ENCODE results near the gene PLA2R1.

Gene PLA2R1

GRCh38 chr2:159922563-159922962 lies 139.9 kb downstream of the PLA2R1 start:
- DNase-seq = no peak

GRCh38 chr2:159921752-159922404 lies 140.5 kb downstream of the PLA2R1 start:
- peak; percentile 38 for DNase-seq

GRCh38 chr2:159916511-159916910 lies 145.9 kb downstream of the PLA2R1 start:
- no peak for DNase-seq

- DNase-seq = no peak
Observed at GRCh38 chr2:159913900-159914299, 148.5 kb downstream of the PLA2R1 start.

GRCh38 chr2:159912580-159912979 lies 149.8 kb downstream of the PLA2R1 start:
- DNase-seq = no peak

- DNase-seq = no peak
Observed at GRCh38 chr2:159910951-159911350, 151.5 kb downstream of the PLA2R1 start.

- no peak for DNase-seq
Observed at GRCh38 chr2:159908623-159909022, 153.8 kb downstream of the PLA2R1 start.

- no peak for DNase-seq
Observed at GRCh38 chr2:159907909-159908308, 154.5 kb downstream of the PLA2R1 start.

GRCh38 chr2:159905926-159906714 lies 156.3 kb downstream of the PLA2R1 start:
- DNase-seq = no peak

GRCh38 chr2:159904959-159905305 lies 157.5 kb downstream of the PLA2R1 start:
- DNase-seq = no peak

- DNase-seq = no peak
Observed at GRCh38 chr2:159904127-159904958, 158.1 kb downstream of the PLA2R1 start, which contains the start of gene LY75. Gene LY75 (minus strand): TSS chr2:159904756.

GRCh38 chr2:159903443-159904126 lies 158.8 kb downstream of the PLA2R1 start:
- no peak for DNase-seq

GRCh38 chr2:159902722-159903121 lies 159.7 kb downstream of the PLA2R1 start:
- DNase-seq = no peak

- DNase-seq = no peak
Observed at GRCh38 chr2:159900343-159900742, 162.1 kb downstream of the PLA2R1 start.

GRCh38 chr2:159898441-159898840 lies 164.0 kb downstream of the PLA2R1 start:
- DNase-seq = no peak

- no peak for DNase-seq
Observed at GRCh38 chr2:159897720-159898119, 164.7 kb downstream of the PLA2R1 start.

GRCh38 chr2:159897081-159897480 lies 165.3 kb downstream of the PLA2R1 start:
- DNase-seq = no peak

- DNase-seq = no peak
Observed at GRCh38 chr2:159895258-159896065, 167.0 kb downstream of the PLA2R1 start.

GRCh38 chr2:159894145-159894838 lies 168.1 kb downstream of the PLA2R1 start:
- DNase-seq = no peak

- no peak for DNase-seq
Observed at GRCh38 chr2:159892990-159893810, 169.2 kb downstream of the PLA2R1 start.
